ENCODE data around the gene WNT1. TPM values are rescaled to one million over a fixed set of nuclear protein-coding genes. Genes with fewer than 3 reads are reported as not detected.

Gene WNT1
- total and polyA plus RNA-seq, 10 of the 15 experiments (the other 5 are each of a cell fraction or from before 2014, with no cell fraction given), result not detected

GRCh38 chr12:48988030-48988649 lies 10.0 kb downstream of the WNT1 start:
- ChIA-PET RAD21 (ENCODE audit: unreplicated experiment) (interaction anchor here (0.7 to 3.3 kb wide), 23 partner anchors 9 to 235 kb away, joined by 3 to 43 read pairs (median 5); partner anchors contain the start of genes ARF3, DDX23, FKBP11 and WNT1), CTCF (interaction anchor here (0.6 to 6.8 kb wide), 55 partner anchors 10 to 305 kb away, joined by 3 to 93 read pairs (median 5); partner anchors contain the start of genes ARF3, DDN, DDX23 and FKBP11), SMC1A (ENCODE audit: uncharacterized antibody, unreplicated experiment) (interaction anchor here (0.8 to 1.9 kb wide), 27 partner anchors 9 to 193 kb away, joined by 3 to 40 read pairs (median 4); partner anchors contain the start of genes ARF3, DDX23 and FKBP11), POLR2A (interaction anchor here (0.8 to 1.6 kb wide), 9 partner anchors 10 to 136 kb away, joined by 3 to 5 read pairs (median 4); partner anchors contain the start of genes ARF3, DDN, FKBP11 and WNT1)
- H2AFZ ChIP-seq (ENCODE audit: control insufficient read depth, low read depth, low read length), result no peak overlapping the region
- no peaks in the 10 kb centered on the region for H4K20me1 ChIP-seq (ENCODE audit: control insufficient read depth, insufficient read depth)
- FAIRE-seq, result peak; percentile 96
- H3K4me2 ChIP-seq (ENCODE audit: control insufficient read depth, insufficient read depth), result no peak overlapping the region
- H3K9ac ChIP-seq (ENCODE audit: control insufficient read depth, insufficient read depth, low read length), result no peak overlapping the region
- peak; percentile 87 for ATAC-seq
- H3K27ac ChIP-seq (ENCODE audit: control insufficient read depth, insufficient read depth), result no peak overlapping the region
- in situ Hi-C loops (cut with MboI) (no loop called here), intact Hi-C loops (cut with micrococcal nuclease; ENCODE audit: unreplicated experiment) (loop anchor here (1.0 kb wide), 1 partner anchor 64 kb away; no protein-coding TSS in a partner anchor)
- BruUV-seq (replicated peaks), result no TSS peak
- DNase-seq (ENCODE audit: low read depth, low spot score), result no peak
- H3K36me3 ChIP-seq (ENCODE audit: control insufficient read depth in 2 of 2, insufficient read depth in 2 of 2, low read length in 1 of 2), result no peaks in the 10 kb centered on the region
- H3K27me3 ChIP-seq (replicated peaks in 1 of 2; ENCODE audit: control insufficient read depth in 2 of 2, insufficient read depth in 2 of 2, low read length in 1 of 2), result peaks cover 0 to 12% of the 10 kb centered on the region in 2 experiments; a peak in 3 of 4 replicates
- no peak overlapping the region for H3K4me3 ChIP-seq
- no peaks in the 10 kb centered on the region for H3K9me3 ChIP-seq (replicated peaks; ENCODE audit: control insufficient read depth, insufficient read depth, low read length)
- H3K79me2 ChIP-seq (ENCODE audit: control insufficient read depth, insufficient read depth, low read length), result no peaks in the 10 kb centered on the region
- TF ChIP-seq IKZF1 (conservative IDR thresholded peaks at IDR 0.05), result 0 out of 2 replicates have a peak, but pooled peaks have one; percentile 21
- TF ChIP-seq ZNF24 (IDR thresholded peaks at IDR 0.05), result no peak
- TF ChIP-seq MTA2 (IDR thresholded peaks at IDR 0.05; ENCODE audit: low read depth), result no peak
- TF ChIP-seq GATAD2B (conservative IDR thresholded peaks at IDR 0.05; ENCODE audit: low read depth), result peak; percentile 54; the same call in 1 of the 2 replicates
- no peak for TF ChIP-seq POLR2A (IDR thresholded peaks at IDR 0.05; ENCODE audit: low read depth, low read length)
- peak; percentile 55 for TF ChIP-seq RAD21 (IDR thresholded peaks at IDR 0.05; ENCODE audit: insufficient read depth, low read depth, low read length)
- TF ChIP-seq YBX1 (IDR thresholded peaks at IDR 0.05), result no peak
- TF ChIP-seq HDAC2 (IDR thresholded peaks at IDR 0.05), result no peak
- TF ChIP-seq ZBTB11 (CRISPR knock-in tag; IDR thresholded peaks at IDR 0.05), result no peak
- peak; percentile 83 to 92 (median 88) for TF ChIP-seq CTCF (IDR thresholded peaks at IDR 0.05 in 2 of 3, conservative IDR thresholded peaks at IDR 0.05 in 1 of 3; ENCODE audit: control insufficient read depth in 2 of 3, extremely low read depth in 1 of 3, insufficient read depth in 1 of 3, low read depth in 3 of 3, low read length in 3 of 3)
- peak; percentile 64; the same call in 1 of the 2 replicates for TF ChIP-seq SMARCA5 (IDR thresholded peaks at IDR 0.05)
- TF ChIP-seq SMC3 (IDR thresholded peaks at IDR 0.05; ENCODE audit: borderline replicate concordance, low read length), result peak; percentile 57
- no peak for TF ChIP-seq STAT3 (IDR thresholded peaks at IDR 0.05; ENCODE audit: low read depth, low read length)
- peak; percentile 55; the same call in 1 of the 2 replicates for TF ChIP-seq LARP7 (IDR thresholded peaks at IDR 0.05)
- WGBS (ENCODE audit: insufficient coverage, insufficient replicate concordance, low lambda C conversion rate, missing lambda C conversion rate), result 21% methylated on average over 16 of the region's 16 CpGs
- H3K4me1 ChIP-seq (ENCODE audit: control insufficient read depth, insufficient read depth, low read length), result peaks cover 8% of the 10 kb centered on the region

Data from GM12878 (cell line).